ENCODE results near the gene DSCAM.

GRCh38 chr21:40015818-40016217 is 831.1 kb downstream of the DSCAM start:
- TF ChIP-seq, protein P1, sequence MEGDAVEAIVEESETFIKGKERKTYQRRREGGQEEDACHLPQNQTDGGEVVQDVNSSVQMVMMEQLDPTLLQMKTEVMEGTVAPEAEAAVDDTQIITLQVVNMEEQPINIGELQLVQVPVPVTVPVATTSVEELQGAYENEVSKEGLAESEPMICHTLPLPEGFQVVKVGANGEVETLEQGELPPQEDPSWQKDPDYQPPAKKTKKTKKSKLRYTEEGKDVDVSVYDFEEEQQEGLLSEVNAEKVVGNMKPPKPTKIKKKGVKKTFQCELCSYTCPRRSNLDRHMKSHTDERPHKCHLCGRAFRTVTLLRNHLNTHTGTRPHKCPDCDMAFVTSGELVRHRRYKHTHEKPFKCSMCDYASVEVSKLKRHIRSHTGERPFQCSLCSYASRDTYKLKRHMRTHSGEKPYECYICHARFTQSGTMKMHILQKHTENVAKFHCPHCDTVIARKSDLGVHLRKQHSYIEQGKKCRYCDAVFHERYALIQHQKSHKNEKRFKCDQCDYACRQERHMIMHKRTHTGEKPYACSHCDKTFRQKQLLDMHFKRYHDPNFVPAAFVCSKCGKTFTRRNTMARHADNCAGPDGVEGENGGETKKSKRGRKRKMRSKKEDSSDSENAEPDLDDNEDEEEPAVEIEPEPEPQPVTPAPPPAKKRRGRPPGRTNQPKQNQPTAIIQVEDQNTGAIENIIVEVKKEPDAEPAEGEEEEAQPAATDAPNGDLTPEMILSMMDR (IDR thresholded peaks at IDR 0.05): no peak
- no peak for TF ChIP-seq EP300 (IDR thresholded peaks at IDR 0.05)
- no peak for TF ChIP-seq POLR2AphosphoS5 (IDR thresholded peaks at IDR 0.05)

Data from gastroesophageal sphincter (tissue), 3 donors.